Measurements from ENCODE around the gene FAM177A1. TPM values are rescaled to one million over a fixed set of nuclear protein-coding genes. Genes with fewer than 3 reads are reported as not detected.
A peak's percentile ranks its signal among the peaks of the same experiment; 100 is the strongest.

Gene FAM177A1
- total and polyA plus RNA-seq, 9 of the 15 experiments (the other 6 are each of a cell fraction or from before 2014, with no cell fraction given): 7.7 to 36.2 (median 29.9) TPM

DNA sequence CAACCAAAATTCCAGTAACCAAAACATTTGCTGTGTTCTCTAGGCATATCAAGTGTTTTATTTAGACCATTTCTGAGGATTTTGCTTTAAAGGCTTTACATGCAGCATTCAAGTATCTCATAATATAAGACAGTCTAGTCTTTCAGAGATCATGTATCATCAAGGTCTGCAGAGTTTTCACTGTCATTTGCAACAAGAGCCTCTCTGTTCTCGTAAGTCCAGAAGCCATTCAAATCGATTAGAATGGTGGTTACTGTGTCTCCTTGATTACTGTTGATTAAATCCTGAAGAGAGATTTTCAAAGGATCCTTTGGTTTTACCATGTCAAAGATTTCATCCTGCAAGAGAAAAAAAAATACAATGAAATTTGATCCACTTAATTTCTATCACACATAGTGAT is 39.4 kb downstream of the FAM177A1 start:
- no peak overlapping the region for H3K27ac ChIP-seq (ENCODE audit: extremely low read depth, low read depth, low read length)
- FAIRE-seq (peak; percentile 44), ATAC-seq (no peak), DNase-seq (ENCODE audit: extremely low read depth in 1 of 4, low spot score in 3 of 4) (no peak)
- POLR2A ChIA-PET: no interaction called here
- no peaks in the 10 kb centered on the region for H3K9me3 ChIP-seq (replicated peaks; ENCODE audit: control insufficient read depth, insufficient read depth, low read depth, low read length)
- 82% methylated on average over 2 of the region's 2 CpGs for WGBS (ENCODE audit: insufficient coverage, low coverage, missing lambda C conversion rate)
- peaks cover 24% of the 10 kb centered on the region; the same call in 1 of the 3 replicates for H3K36me3 ChIP-seq (ENCODE audit: control insufficient read depth, insufficient read depth, low read length)
- no peaks in the 10 kb centered on the region for H3K4me1 ChIP-seq (replicated peaks in 1 of 2; ENCODE audit: control insufficient read depth in 2 of 2, insufficient read depth in 2 of 2, low read length in 2 of 2)
- no peak overlapping the region for H3K9ac ChIP-seq (ENCODE audit: insufficient read depth in 1 of 2, low read depth in 2 of 2, low read length in 2 of 2)
- intact Hi-C loops (cut with micrococcal nuclease): no loop called here
- no peaks in the 10 kb centered on the region for H3K27me3 ChIP-seq (ENCODE audit: control insufficient read depth in 2 of 2, insufficient read depth in 2 of 2, low read length in 2 of 2)
- CTCF ChIA-PET (ENCODE audit: low intra/inter-chr PET ratio): no interaction called here
- no peaks in the 10 kb centered on the region for H4K20me1 ChIP-seq (replicated peaks; ENCODE audit: control insufficient read depth, insufficient read depth, low read length)
- BruUV-seq (replicated peaks): no TSS peak
- H2AFZ ChIP-seq (ENCODE audit: low read depth, low read length): no peak overlapping the region
- in situ Hi-C loops (cut with MboI): no loop called here
- H3K9me1 ChIP-seq (ENCODE audit: control insufficient read depth, insufficient read depth, low read length): no peaks in the 10 kb centered on the region
- H3K4me3 ChIP-seq: no peak overlapping the region
- no peak overlapping the region for H3K4me2 ChIP-seq (ENCODE audit: insufficient read depth, low read length)
- H3K79me2 ChIP-seq (ENCODE audit: control insufficient read depth, insufficient read depth, low read length): no peaks in the 10 kb centered on the region
- no peak for TF ChIP-seq GTF2F1 (IDR thresholded peaks at IDR 0.05; ENCODE audit: low read depth, low read length)
- TF ChIP-seq SNRNP70 (optimal IDR thresholded peaks at IDR 0.05; ENCODE audit: low read depth, low read length): no peak
- no peak for TF ChIP-seq TCFL5 (CRISPR knock-in tag; conservative IDR thresholded peaks at IDR 0.05)
- no peak for TF ChIP-seq POLR2AphosphoS5 (IDR thresholded peaks at IDR 0.05; ENCODE audit: control insufficient read depth, insufficient read depth, low read depth, low read length)
- TF ChIP-seq, protein P1, sequence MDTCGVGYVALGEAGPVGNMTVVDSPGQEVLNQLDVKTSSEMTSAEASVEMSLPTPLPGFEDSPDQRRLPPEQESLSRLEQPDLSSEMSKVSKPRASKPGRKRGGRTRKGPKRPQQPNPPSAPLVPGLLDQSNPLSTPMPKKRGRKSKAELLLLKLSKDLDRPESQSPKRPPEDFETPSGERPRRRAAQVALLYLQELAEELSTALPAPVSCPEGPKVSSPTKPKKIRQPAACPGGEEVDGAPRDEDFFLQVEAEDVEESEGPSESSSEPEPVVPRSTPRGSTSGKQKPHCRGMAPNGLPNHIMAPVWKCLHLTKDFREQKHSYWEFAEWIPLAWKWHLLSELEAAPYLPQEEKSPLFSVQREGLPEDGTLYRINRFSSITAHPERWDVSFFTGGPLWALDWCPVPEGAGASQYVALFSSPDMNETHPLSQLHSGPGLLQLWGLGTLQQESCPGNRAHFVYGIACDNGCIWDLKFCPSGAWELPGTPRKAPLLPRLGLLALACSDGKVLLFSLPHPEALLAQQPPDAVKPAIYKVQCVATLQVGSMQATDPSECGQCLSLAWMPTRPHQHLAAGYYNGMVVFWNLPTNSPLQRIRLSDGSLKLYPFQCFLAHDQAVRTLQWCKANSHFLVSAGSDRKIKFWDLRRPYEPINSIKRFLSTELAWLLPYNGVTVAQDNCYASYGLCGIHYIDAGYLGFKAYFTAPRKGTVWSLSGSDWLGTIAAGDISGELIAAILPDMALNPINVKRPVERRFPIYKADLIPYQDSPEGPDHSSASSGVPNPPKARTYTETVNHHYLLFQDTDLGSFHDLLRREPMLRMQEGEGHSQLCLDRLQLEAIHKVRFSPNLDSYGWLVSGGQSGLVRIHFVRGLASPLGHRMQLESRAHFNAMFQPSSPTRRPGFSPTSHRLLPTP (IDR thresholded peaks at IDR 0.05; ENCODE audit: borderline replicate concordance, extremely low read depth, insufficient read length): no peak
- TF ChIP-seq, protein P2, sequence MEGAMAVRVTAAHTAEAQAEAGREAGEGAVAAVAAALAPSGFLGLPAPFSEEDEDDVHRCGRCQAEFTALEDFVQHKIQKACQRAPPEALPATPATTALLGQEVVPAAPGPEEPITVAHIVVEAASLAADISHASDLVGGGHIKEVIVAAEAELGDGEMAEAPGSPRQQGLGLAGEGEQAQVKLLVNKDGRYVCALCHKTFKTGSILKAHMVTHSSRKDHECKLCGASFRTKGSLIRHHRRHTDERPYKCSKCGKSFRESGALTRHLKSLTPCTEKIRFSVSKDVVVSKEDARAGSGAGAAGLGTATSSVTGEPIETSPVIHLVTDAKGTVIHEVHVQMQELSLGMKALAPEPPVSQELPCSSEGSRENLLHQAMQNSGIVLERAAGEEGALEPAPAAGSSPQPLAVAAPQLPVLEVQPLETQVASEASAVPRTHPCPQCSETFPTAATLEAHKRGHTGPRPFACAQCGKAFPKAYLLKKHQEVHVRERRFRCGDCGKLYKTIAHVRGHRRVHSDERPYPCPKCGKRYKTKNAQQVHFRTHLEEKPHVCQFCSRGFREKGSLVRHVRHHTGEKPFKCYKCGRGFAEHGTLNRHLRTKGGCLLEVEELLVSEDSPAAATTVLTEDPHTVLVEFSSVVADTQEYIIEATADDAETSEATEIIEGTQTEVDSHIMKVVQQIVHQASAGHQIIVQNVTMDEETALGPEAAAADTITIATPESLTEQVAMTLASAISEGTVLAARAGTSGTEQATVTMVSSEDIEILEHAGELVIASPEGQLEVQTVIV (CRISPR knock-in tag; IDR thresholded peaks at IDR 0.05; ENCODE audit: borderline replicate concordance): no peak
- TF ChIP-seq, protein P3, sequence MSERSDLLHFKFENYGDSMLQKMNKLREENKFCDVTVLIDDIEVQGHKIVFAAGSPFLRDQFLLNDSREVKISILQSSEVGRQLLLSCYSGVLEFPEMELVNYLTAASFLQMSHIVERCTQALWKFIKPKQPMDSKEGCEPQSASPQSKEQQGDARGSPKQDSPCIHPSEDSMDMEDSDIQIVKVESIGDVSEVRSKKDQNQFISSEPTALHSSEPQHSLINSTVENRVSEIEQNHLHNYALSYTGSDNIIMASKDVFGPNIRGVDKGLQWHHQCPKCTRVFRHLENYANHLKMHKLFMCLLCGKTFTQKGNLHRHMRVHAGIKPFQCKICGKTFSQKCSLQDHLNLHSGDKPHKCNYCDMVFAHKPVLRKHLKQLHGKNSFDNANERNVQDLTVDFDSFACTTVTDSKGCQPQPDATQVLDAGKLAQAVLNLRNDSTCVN (CRISPR knock-in tag; IDR thresholded peaks at IDR 0.05): no peak
- no peak for TF ChIP-seq SNIP1 (IDR thresholded peaks at IDR 0.05; ENCODE audit: low read depth)
- no peak for TF ChIP-seq ESRRA (IDR thresholded peaks at IDR 0.05; ENCODE audit: borderline replicate concordance, low read depth)
- no peak for TF ChIP-seq TARDBP (IDR thresholded peaks at IDR 0.05)
- TF ChIP-seq RBM17 (IDR thresholded peaks at IDR 0.05; ENCODE audit: borderline replicate concordance, low read depth, low read length): no peak
- TF ChIP-seq BDP1 (IDR thresholded peaks at IDR 0.05; ENCODE audit: insufficient read depth, insufficient read length): no peak
- no peak for TF ChIP-seq POU5F1 (IDR thresholded peaks at IDR 0.05; ENCODE audit: borderline replicate concordance, low read depth, low read length, partially characterized antibody)
- TF ChIP-seq, protein P4, sequence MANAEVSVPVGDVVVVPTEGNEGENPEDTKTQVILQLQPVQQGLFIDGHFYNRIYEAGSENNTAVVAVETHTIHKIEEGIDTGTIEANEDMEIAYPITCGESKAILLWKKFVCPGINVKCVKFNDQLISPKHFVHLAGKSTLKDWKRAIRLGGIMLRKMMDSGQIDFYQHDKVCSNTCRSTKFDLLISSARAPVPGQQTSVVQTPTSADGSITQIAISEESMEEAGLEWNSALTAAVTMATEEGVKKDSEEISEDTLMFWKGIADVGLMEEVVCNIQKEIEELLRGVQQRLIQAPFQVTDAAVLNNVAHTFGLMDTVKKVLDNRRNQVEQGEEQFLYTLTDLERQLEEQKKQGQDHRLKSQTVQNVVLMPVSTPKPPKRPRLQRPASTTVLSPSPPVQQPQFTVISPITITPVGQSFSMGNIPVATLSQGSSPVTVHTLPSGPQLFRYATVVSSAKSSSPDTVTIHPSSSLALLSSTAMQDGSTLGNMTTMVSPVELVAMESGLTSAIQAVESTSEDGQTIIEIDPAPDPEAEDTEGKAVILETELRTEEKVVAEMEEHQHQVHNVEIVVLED (CRISPR knock-in tag; IDR thresholded peaks at IDR 0.05): no peak
- no peak for TF ChIP-seq TAF9B (IDR thresholded peaks at IDR 0.05; ENCODE audit: partially characterized antibody)

Data from K562 (cell line).